ENCODE measurements around the gene GARIN5A. TPM values are rescaled to one million over a fixed set of nuclear protein-coding genes. Genes with fewer than 3 reads are reported as not detected.

Gene GARIN5A
- total and polyA plus RNA-seq, 2 of the 8 experiments (the other 6 are each of a cell fraction or from before 2014, with no cell fraction given): 9.1 to 18.5 TPM

DNA sequence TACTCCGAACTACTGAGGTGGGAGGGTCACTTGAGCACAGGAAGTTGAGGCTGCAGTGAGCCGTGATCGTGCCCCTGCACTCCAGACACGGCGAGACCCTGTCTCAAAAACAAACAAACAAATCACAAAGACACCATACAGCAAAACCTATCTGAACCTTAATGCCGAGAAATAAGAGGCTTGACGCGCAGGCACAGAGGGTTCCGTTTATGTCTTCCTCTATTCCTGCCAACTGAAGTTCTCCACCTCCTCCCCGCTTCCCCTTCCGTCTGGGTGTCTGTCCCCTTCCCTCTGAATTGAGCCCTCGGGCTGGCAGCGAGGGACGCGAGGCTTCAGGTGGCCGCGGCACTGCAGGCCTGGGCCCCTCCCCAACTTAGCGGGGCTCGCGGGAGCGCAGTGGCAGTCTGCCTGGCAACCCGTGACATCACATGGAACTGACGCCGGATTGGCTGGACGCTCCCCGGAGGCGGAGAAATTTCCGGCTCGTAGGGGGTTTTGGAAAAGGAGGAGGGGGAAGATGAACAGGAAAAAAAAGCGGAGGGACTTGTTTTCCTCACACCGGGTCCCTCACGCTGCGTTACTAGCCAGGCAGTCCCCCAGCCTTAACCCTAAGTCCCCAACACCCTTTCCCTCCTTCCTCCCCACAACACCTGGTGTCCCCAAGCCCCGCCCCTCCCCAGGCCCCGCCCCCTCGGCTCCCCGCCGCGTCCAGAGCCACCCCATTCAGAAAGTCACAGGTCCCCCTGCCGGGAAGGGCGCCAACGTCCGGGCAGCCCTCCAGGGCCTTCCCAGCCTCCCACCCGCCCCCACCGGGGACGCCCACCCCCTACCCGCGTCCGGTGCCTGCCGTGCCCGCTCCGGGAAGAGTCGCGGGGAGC lies 45.1 kb downstream of the GARIN5A start (continued):
- TF ChIP-seq RAD21 (IDR thresholded peaks at IDR 0.05 in 1 of 2, conservative IDR thresholded peaks at IDR 0.05 in 1 of 2; ENCODE audit: low read depth in 2 of 2, low read length in 2 of 2) (no peak), KDM5A (IDR thresholded peaks at IDR 0.05; ENCODE audit: low read length) (no peak), POLR2A (IDR thresholded peaks at IDR 0.05; ENCODE audit: control extremely low read depth in 1 of 2, low read depth in 2 of 2, low read length in 2 of 2) (peak in 1 of 2 experiments; percentile 63; a peak in 2 of 3 replicates), POU5F1 (IDR thresholded peaks at IDR 0.05; ENCODE audit: low read depth, low read length) (no peak), ZNF274 (IDR thresholded peaks at IDR 0.05; ENCODE audit: borderline replicate concordance, extremely low read depth, low read length) (no peak), SP1 (IDR thresholded peaks at IDR 0.05; ENCODE audit: low read depth, low read length) (peak; percentile 81), HDAC2 (IDR thresholded peaks at IDR 0.05; ENCODE audit: borderline replicate concordance in 1 of 2, low read depth in 2 of 2, low read length in 2 of 2) (no peak), KDM4A (IDR thresholded peaks at IDR 0.05; ENCODE audit: low read depth, low read length, severe bottlenecking) (peak; percentile 56), CBX5 (IDR thresholded peaks at IDR 0.05; ENCODE audit: low read depth, low read length) (no peak), PHF8 (conservative IDR thresholded peaks at IDR 0.05; ENCODE audit: low read depth, low read length) (no peak), NRF1 (IDR thresholded peaks at IDR 0.05; ENCODE audit: low read depth, low read length) (no peak), TAF1 (IDR thresholded peaks at IDR 0.05; ENCODE audit: low read depth, low read length) (no peak), CTBP2 (IDR thresholded peaks at IDR 0.05; ENCODE audit: borderline replicate concordance, insufficient read depth, insufficient read length, low read length) (no peak), YY1 (IDR thresholded peaks at IDR 0.05; ENCODE audit: low read depth, low read length) (no peak), RBBP5 (IDR thresholded peaks at IDR 0.05; ENCODE audit: borderline replicate concordance, low read depth, low read length) (0 out of 2 replicates have a peak, but pooled peaks have one; percentile 10), CREB1 (IDR thresholded peaks at IDR 0.05) (peak; percentile 97), CHD1 (IDR thresholded peaks at IDR 0.05; ENCODE audit: low read depth, low read length) (no peak), JUN (IDR thresholded peaks at IDR 0.05; ENCODE audit: low read depth, low read length) (no peak), TBP (IDR thresholded peaks at IDR 0.05; ENCODE audit: low read depth, low read length) (no peak), SIRT6 (IDR thresholded peaks at IDR 0.05; ENCODE audit: low read length) (no peak)
- TF ChIP-seq, protein P1, sequence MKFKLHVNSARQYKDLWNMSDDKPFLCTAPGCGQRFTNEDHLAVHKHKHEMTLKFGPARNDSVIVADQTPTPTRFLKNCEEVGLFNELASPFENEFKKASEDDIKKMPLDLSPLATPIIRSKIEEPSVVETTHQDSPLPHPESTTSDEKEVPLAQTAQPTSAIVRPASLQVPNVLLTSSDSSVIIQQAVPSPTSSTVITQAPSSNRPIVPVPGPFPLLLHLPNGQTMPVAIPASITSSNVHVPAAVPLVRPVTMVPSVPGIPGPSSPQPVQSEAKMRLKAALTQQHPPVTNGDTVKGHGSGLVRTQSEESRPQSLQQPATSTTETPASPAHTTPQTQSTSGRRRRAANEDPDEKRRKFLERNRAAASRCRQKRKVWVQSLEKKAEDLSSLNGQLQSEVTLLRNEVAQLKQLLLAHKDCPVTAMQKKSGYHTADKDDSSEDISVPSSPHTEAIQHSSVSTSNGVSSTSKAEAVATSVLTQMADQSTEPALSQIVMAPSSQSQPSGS (IDR thresholded peaks at IDR 0.05; ENCODE audit: low read length): no peak
- TF ChIP-seq, protein P2, sequence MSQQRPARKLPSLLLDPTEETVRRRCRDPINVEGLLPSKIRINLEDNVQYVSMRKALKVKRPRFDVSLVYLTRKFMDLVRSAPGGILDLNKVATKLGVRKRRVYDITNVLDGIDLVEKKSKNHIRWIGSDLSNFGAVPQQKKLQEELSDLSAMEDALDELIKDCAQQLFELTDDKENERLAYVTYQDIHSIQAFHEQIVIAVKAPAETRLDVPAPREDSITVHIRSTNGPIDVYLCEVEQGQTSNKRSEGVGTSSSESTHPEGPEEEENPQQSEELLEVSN (IDR thresholded peaks at IDR 0.05): peak; percentile 54; the same call in 1 of the 2 replicates
